ENCODE measurements around the gene TPH2.

TPH2 gene

DNA sequence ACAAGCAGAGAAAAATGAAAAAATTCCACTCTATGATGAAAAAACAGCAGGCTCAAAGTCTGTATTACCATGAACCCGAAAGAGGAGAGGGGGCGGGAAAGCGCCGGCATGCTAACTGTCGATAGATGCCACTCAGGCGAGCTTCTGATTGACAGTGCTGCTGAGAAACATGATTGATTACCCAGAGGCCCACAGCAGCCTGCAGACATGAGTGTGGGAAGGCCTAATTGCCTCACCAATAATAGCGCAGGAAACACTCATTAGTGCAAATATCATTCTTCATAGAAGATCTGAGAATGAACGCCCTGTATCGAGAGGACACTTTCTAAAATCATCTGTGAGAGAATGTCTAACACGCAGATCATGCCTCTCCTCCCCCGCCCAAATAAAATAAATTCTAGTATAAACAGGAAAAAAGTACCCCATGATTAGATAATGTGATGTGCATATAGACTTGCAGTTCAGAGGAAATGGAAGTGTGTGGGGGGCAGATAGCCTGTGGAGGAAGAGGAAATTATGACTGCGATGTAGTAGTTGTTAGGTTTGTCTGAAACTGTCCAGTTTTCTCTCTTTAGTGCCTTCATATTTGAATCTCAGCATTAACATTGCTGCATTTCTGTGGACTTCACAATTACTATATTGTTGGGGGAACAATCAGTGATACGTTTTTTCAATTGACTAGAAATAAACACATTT, 15.6 kb downstream of the TPH2 start:
- H3K9me3 ChIP-seq (ENCODE audit: control insufficient read depth, low read length), result peaks cover 3% of the 10 kb centered on the region
- no peaks in the 10 kb centered on the region for H3K79me2 ChIP-seq
- TF ChIP-seq, protein P1, sequence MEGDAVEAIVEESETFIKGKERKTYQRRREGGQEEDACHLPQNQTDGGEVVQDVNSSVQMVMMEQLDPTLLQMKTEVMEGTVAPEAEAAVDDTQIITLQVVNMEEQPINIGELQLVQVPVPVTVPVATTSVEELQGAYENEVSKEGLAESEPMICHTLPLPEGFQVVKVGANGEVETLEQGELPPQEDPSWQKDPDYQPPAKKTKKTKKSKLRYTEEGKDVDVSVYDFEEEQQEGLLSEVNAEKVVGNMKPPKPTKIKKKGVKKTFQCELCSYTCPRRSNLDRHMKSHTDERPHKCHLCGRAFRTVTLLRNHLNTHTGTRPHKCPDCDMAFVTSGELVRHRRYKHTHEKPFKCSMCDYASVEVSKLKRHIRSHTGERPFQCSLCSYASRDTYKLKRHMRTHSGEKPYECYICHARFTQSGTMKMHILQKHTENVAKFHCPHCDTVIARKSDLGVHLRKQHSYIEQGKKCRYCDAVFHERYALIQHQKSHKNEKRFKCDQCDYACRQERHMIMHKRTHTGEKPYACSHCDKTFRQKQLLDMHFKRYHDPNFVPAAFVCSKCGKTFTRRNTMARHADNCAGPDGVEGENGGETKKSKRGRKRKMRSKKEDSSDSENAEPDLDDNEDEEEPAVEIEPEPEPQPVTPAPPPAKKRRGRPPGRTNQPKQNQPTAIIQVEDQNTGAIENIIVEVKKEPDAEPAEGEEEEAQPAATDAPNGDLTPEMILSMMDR (IDR thresholded peaks at IDR 0.05), result no peak
- H3K4me2 ChIP-seq (ENCODE audit: low read length), result no peak overlapping the region
- no peak overlapping the region for H2AFZ ChIP-seq
- no peak overlapping the region for H3K4me3 ChIP-seq (ENCODE audit: low read depth, low read length)
- no peaks in the 10 kb centered on the region for H3K36me3 ChIP-seq (ENCODE audit: control insufficient read depth, insufficient read depth, low read length)
- no peak overlapping the region for H3K9ac ChIP-seq
- no peak overlapping the region for H3K27ac ChIP-seq
- no peaks in the 10 kb centered on the region for H3K27me3 ChIP-seq (ENCODE audit: control insufficient read depth, insufficient read depth, low read length)
- no peaks in the 10 kb centered on the region for H3K4me1 ChIP-seq

DNA sequence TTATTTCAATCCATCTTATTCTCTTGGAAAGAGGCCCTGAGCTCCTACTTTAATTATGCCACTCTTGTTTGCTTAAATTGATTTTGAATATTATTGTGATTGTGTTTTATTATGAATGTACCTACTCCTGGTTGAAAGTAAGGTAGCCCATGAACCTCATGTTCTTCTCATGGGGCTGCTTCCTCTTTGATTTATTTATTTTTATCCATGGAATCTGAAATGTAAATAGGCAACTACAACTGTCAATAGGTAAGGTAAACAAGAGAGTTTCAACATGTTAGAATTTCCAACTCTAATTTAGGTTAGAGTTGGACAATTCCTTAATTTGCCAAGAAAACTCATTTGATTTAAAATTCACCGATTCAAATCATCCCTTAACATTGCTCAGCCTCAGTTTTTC, 16.2 kb downstream of the TPH2 start:
- no peak overlapping the region for H2AFZ ChIP-seq
- no peaks in the 10 kb centered on the region for H3K4me1 ChIP-seq
- no peak overlapping the region for H3K4me3 ChIP-seq (ENCODE audit: low read depth, low read length)
- H3K79me2 ChIP-seq, result no peaks in the 10 kb centered on the region
- H3K9me3 ChIP-seq (ENCODE audit: control insufficient read depth, low read length), result peaks cover 3% of the 10 kb centered on the region
- no peaks in the 10 kb centered on the region for H3K27me3 ChIP-seq (ENCODE audit: control insufficient read depth, insufficient read depth, low read length)
- H3K4me2 ChIP-seq (ENCODE audit: low read length), result no peak overlapping the region
- no peak overlapping the region for H3K9ac ChIP-seq
- TF ChIP-seq, protein P1 (IDR thresholded peaks at IDR 0.05), result no peak
- H3K36me3 ChIP-seq (ENCODE audit: control insufficient read depth, insufficient read depth, low read length), result no peaks in the 10 kb centered on the region
- H3K27ac ChIP-seq, result no peak overlapping the region

DNA sequence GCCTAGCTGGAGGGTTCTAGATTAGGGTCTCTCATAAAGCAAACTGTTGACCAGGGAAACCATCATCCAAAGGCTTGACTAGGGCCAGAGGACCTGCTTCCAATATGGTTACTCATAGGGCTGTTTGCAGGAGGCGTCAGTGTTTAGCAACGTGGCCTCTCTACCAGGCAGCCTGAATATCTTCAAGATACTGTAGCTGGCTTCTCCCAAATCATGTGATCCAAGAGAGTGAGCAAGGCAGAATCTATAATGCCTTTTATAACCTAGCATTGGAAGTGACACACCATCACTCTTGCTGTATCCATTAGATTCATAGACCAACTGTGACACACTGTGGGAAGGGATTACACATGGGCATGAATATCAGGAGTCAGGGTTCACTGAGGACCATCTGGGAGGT, 17.3 kb downstream of the TPH2 start:
- H3K36me3 ChIP-seq (ENCODE audit: control insufficient read depth, insufficient read depth, low read length), result no peaks in the 10 kb centered on the region
- H2AFZ ChIP-seq, result no peak overlapping the region
- H3K4me2 ChIP-seq (ENCODE audit: low read length), result no peak overlapping the region
- peaks cover 3% of the 10 kb centered on the region for H3K9me3 ChIP-seq (ENCODE audit: control insufficient read depth, low read length)
- H3K4me1 ChIP-seq, result no peaks in the 10 kb centered on the region
- H3K27ac ChIP-seq, result no peak overlapping the region
- H3K79me2 ChIP-seq, result no peaks in the 10 kb centered on the region
- H3K9ac ChIP-seq, result no peak overlapping the region
- H3K4me3 ChIP-seq (ENCODE audit: low read depth, low read length), result no peak overlapping the region
- H3K27me3 ChIP-seq (ENCODE audit: control insufficient read depth, insufficient read depth, low read length), result no peaks in the 10 kb centered on the region
- TF ChIP-seq, protein P1 (IDR thresholded peaks at IDR 0.05), result no peak

DNA sequence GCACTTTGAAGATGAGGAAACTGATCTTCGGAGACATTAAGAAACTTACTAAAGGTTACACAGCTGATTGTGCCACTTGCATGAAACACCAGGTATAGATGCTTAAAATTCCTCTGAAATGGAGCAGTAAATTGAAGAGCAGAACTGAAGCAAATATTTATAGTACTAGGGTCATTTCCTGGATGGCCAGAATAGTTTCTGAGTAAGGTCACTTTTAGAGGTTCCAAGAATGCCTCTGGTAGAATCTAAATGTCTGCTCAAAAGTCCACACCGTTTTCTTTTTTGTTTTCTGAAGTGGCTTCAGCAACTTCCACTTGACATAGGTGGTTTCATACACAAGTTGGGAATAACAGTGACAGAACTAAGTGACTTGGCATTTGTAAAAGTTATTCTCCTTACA, 19.4 kb downstream of the TPH2 start:
- H2AFZ ChIP-seq, result no peak overlapping the region
- no peaks in the 10 kb centered on the region for H3K79me2 ChIP-seq
- no peaks in the 10 kb centered on the region for H3K4me1 ChIP-seq
- no peak overlapping the region for H3K9ac ChIP-seq
- H3K27ac ChIP-seq, result no peak overlapping the region
- H3K4me2 ChIP-seq (ENCODE audit: low read length), result no peak overlapping the region
- H3K36me3 ChIP-seq (ENCODE audit: control insufficient read depth, insufficient read depth, low read length), result no peaks in the 10 kb centered on the region
- H3K9me3 ChIP-seq (ENCODE audit: control insufficient read depth, low read length), result peaks cover 3% of the 10 kb centered on the region
- no peak overlapping the region for H3K4me3 ChIP-seq (ENCODE audit: low read depth, low read length)
- H3K27me3 ChIP-seq (ENCODE audit: control insufficient read depth, insufficient read depth, low read length), result no peaks in the 10 kb centered on the region
- TF ChIP-seq, protein P1 (IDR thresholded peaks at IDR 0.05), result no peak

DNA sequence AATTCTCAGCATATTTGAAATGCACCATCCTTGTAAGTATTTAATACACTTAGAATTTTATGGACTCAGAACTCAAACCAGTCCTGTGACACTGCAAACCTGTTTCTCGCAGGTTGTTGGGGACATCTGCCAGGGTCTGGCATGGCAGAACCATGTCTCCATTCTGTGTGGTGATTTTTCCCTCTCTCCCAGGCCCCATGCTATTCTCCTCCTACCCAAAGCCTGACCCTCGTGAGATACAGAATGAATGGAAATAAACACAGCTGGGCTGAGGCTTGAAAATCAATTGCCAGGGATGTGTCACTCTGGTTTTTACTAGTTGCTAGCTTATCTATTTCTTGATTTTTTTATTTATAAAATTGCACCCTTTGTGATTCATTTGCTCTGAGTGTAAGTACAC, 19.8 kb downstream of the TPH2 start:
- Histone ChIP-seq H3K79me2 (no peaks in the 10 kb centered on the region), H3K27me3 (ENCODE audit: control insufficient read depth, insufficient read depth, low read length) (no peaks in the 10 kb centered on the region), H3K4me2 (ENCODE audit: low read length) (no peak overlapping the region), H3K4me1 (no peaks in the 10 kb centered on the region), H3K36me3 (ENCODE audit: control insufficient read depth, insufficient read depth, low read length) (no peaks in the 10 kb centered on the region), H3K27ac (no peak overlapping the region), H3K9me3 (ENCODE audit: control insufficient read depth, low read length) (peaks cover 3% of the 10 kb centered on the region), H3K9ac (no peak overlapping the region), H3K4me3 (ENCODE audit: low read depth, low read length) (no peak overlapping the region), H2AFZ (no peak overlapping the region)
- TF ChIP-seq, protein P1 (IDR thresholded peaks at IDR 0.05), result no peak

All from parathyroid adenoma (tissue), 2 donors.